ENCODE data around the gene FOXK1. TPM values are rescaled to one million over a fixed set of nuclear protein-coding genes. Genes with fewer than 3 reads are reported as not detected.

The FOXK1 gene
- total and polyA plus RNA-seq, 2 of the 13 experiments (the other 11 are each of a cell fraction or from before 2014, with no cell fraction given) = 4.6 to 8.8 TPM

GRCh38 chr7:4641667-4642467, 40.2 kb upstream of the FOXK1 start (continued):
- TF ChIP-seq GPN1 (CRISPR knock-in tag; IDR thresholded peaks at IDR 0.05; ENCODE audit: borderline replicate concordance) (peak; percentile 36; the same call in 1 of the 2 replicates), TEAD2 (CRISPR knock-in tag; IDR thresholded peaks at IDR 0.05) (peak; percentile 44; the same call in 1 of the 2 replicates), RCOR2 (CRISPR knock-in tag; IDR thresholded peaks at IDR 0.05) (0 out of 2 replicates have a peak, but pooled peaks have one; percentile 21), ZGPAT (CRISPR knock-in tag; IDR thresholded peaks at IDR 0.05) (peak; percentile 81), ZNF512B (CRISPR knock-in tag; IDR thresholded peaks at IDR 0.05; ENCODE audit: borderline replicate concordance) (no peak), SNAPC5 (CRISPR knock-in tag; IDR thresholded peaks at IDR 0.05; ENCODE audit: borderline replicate concordance) (peak; percentile 86; the same call in 1 of the 2 replicates), THRA (CRISPR knock-in tag; IDR thresholded peaks at IDR 0.05; ENCODE audit: borderline replicate concordance) (peak; percentile 46), ZMYM3 (CRISPR knock-in tag; IDR thresholded peaks at IDR 0.05) (no peak), TERF1 (CRISPR knock-in tag; IDR thresholded peaks at IDR 0.05) (no peak), HNRNPK (IDR thresholded peaks at IDR 0.05; ENCODE audit: low read depth, low read length, poor library complexity, severe bottlenecking) (no peak), ZBTB14 (CRISPR knock-in tag; IDR thresholded peaks at IDR 0.05) (peak; percentile 36; the same call in 1 of the 2 replicates), EZH2 (conservative IDR thresholded peaks at IDR 0.05; ENCODE audit: low read depth, low read length) (no peak), ZNF337 (CRISPR knock-in tag; IDR thresholded peaks at IDR 0.05; ENCODE audit: borderline replicate concordance, low read depth) (0 out of 2 replicates have a peak, but pooled peaks have one; percentile 55), SRSF1 (optimal IDR thresholded peaks at IDR 0.05; ENCODE audit: low read depth, low read length) (peak; percentile 18), ZBTB33 (CRISPR knock-in tag; IDR thresholded peaks at IDR 0.05) (0 out of 2 replicates have a peak, but pooled peaks have one; percentile 9), MXD1 (CRISPR knock-in tag; IDR thresholded peaks at IDR 0.05) (peak; percentile 97)

Measured in HepG2 (cell line).